ENCODE measurements around the gene BDKRB1.

Gene BDKRB1

GRCh38 chr14:96284008-96284407 is 28.0 kb downstream of the BDKRB1 start:
- Histone ChIP-seq H3F3A (ENCODE audit: control insufficient read depth, insufficient read depth) (no peaks in the 10 kb centered on the region), H3K4me2 (ENCODE audit: low read length) (no peak overlapping the region), H3K79me2 (ENCODE audit: control insufficient read depth, low read length) (no peaks in the 10 kb centered on the region), H3K27me3 (ENCODE audit: control insufficient read depth, low read length) (no peaks in the 10 kb centered on the region), H3K4me3 (ENCODE audit: low read length) (no peak overlapping the region), H3K36me3 (ENCODE audit: control insufficient read depth, low read length) (peaks cover 12% of the 10 kb centered on the region; the same call in 1 of the 2 replicates), H4K20me1 (ENCODE audit: control insufficient read depth, insufficient read depth, low read depth, low read length) (no peaks in the 10 kb centered on the region), H3K9me3 (ENCODE audit: control insufficient read depth, insufficient read depth, low read length) (no peaks in the 10 kb centered on the region), H3K4me1 (ENCODE audit: control insufficient read depth, low read length) (no peaks in the 10 kb centered on the region), H3K27ac (ENCODE audit: low read depth, low read length) (no peak overlapping the region), H3K9me2 (replicated peaks; ENCODE audit: control insufficient read depth, low read length) (no peaks in the 10 kb centered on the region)
- TF ChIP-seq CTCF (IDR thresholded peaks at IDR 0.05; ENCODE audit: low read depth, low read length, poor library complexity, severe bottlenecking) = no peak
- TF ChIP-seq EZH2phosphoT487 (IDR thresholded peaks at IDR 0.05; ENCODE audit: borderline replicate concordance, low read length) = no peak

GRCh38 chr14:96284430-96284829 is 28.4 kb downstream of the BDKRB1 start:
- no peak for TF ChIP-seq CTCF (IDR thresholded peaks at IDR 0.05; ENCODE audit: low read depth, low read length, poor library complexity, severe bottlenecking)
- TF ChIP-seq EZH2phosphoT487 (IDR thresholded peaks at IDR 0.05; ENCODE audit: borderline replicate concordance, low read length) = no peak
- Histone ChIP-seq H3K9me2 (replicated peaks; ENCODE audit: control insufficient read depth, low read length) (no peaks in the 10 kb centered on the region), H3K27me3 (ENCODE audit: control insufficient read depth, low read length) (no peaks in the 10 kb centered on the region), H3K36me3 (ENCODE audit: control insufficient read depth, low read length) (peaks cover 13% of the 10 kb centered on the region), H3K4me2 (ENCODE audit: low read length) (no peak overlapping the region), H3K9me3 (ENCODE audit: control insufficient read depth, insufficient read depth, low read length) (no peaks in the 10 kb centered on the region), H4K20me1 (ENCODE audit: control insufficient read depth, insufficient read depth, low read depth, low read length) (no peaks in the 10 kb centered on the region), H3K79me2 (ENCODE audit: control insufficient read depth, low read length) (no peaks in the 10 kb centered on the region), H3K27ac (ENCODE audit: low read depth, low read length) (no peak overlapping the region), H3K4me3 (ENCODE audit: low read length) (no peak overlapping the region), H3K4me1 (ENCODE audit: control insufficient read depth, low read length) (no peaks in the 10 kb centered on the region), H3F3A (ENCODE audit: control insufficient read depth, insufficient read depth) (no peaks in the 10 kb centered on the region)

GRCh38 chr14:96285667-96286066 is 29.7 kb downstream of the BDKRB1 start:
- Histone ChIP-seq H4K20me1 (ENCODE audit: control insufficient read depth, insufficient read depth, low read depth, low read length) (no peaks in the 10 kb centered on the region), H3K79me2 (ENCODE audit: control insufficient read depth, low read length) (no peaks in the 10 kb centered on the region), H3K36me3 (ENCODE audit: control insufficient read depth, low read length) (peaks cover 24% of the 10 kb centered on the region), H3K4me2 (ENCODE audit: low read length) (no peak overlapping the region), H3K27ac (ENCODE audit: low read depth, low read length) (no peak overlapping the region), H3K27me3 (ENCODE audit: control insufficient read depth, low read length) (no peaks in the 10 kb centered on the region), H3K4me1 (ENCODE audit: control insufficient read depth, low read length) (no peaks in the 10 kb centered on the region), H3F3A (ENCODE audit: control insufficient read depth, insufficient read depth) (no peaks in the 10 kb centered on the region), H3K4me3 (ENCODE audit: low read length) (no peak overlapping the region), H3K9me2 (replicated peaks; ENCODE audit: control insufficient read depth, low read length) (no peaks in the 10 kb centered on the region), H3K9me3 (ENCODE audit: control insufficient read depth, insufficient read depth, low read length) (no peaks in the 10 kb centered on the region)
- TF ChIP-seq CTCF (IDR thresholded peaks at IDR 0.05; ENCODE audit: low read depth, low read length, poor library complexity, severe bottlenecking) (no peak), EZH2phosphoT487 (IDR thresholded peaks at IDR 0.05; ENCODE audit: borderline replicate concordance, low read length) (no peak)

- H3K79me2 ChIP-seq (ENCODE audit: control insufficient read depth, low read length) = no peaks in the 10 kb centered on the region
- H3K9me2 ChIP-seq (replicated peaks; ENCODE audit: control insufficient read depth, low read length) = no peaks in the 10 kb centered on the region
- H3K27ac ChIP-seq (ENCODE audit: low read depth, low read length) = no peak overlapping the region
- H4K20me1 ChIP-seq (ENCODE audit: control insufficient read depth, insufficient read depth, low read depth, low read length) = no peaks in the 10 kb centered on the region
- H3K27me3 ChIP-seq (ENCODE audit: control insufficient read depth, low read length) = no peaks in the 10 kb centered on the region
- peaks cover 30% of the 10 kb centered on the region for H3K36me3 ChIP-seq (ENCODE audit: control insufficient read depth, low read length)
- no peak for TF ChIP-seq CTCF (IDR thresholded peaks at IDR 0.05; ENCODE audit: low read depth, low read length, poor library complexity, severe bottlenecking)
- no peak for TF ChIP-seq EZH2phosphoT487 (IDR thresholded peaks at IDR 0.05; ENCODE audit: borderline replicate concordance, low read length)
- H3F3A ChIP-seq (ENCODE audit: control insufficient read depth, insufficient read depth) = no peaks in the 10 kb centered on the region
- no peaks in the 10 kb centered on the region for H3K9me3 ChIP-seq (ENCODE audit: control insufficient read depth, insufficient read depth, low read length)
- H3K4me2 ChIP-seq (ENCODE audit: low read length) = no peak overlapping the region
- no peaks in the 10 kb centered on the region for H3K4me1 ChIP-seq (ENCODE audit: control insufficient read depth, low read length)
- H3K4me3 ChIP-seq (ENCODE audit: low read length) = no peak overlapping the region
Observed at GRCh38 chr14:96286251-96286650, 30.2 kb downstream of the BDKRB1 start.

All from DOHH2 (cell line).